ENCODE measurements around the gene CTIF.

- TF ChIP-seq CTCF (IDR thresholded peaks at IDR 0.05) = no peak
- no peak for TF ChIP-seq POLR2A (IDR thresholded peaks at IDR 0.05)
- TF ChIP-seq EP300 (IDR thresholded peaks at IDR 0.05) = no peak
Measured at GRCh38 chr18:48795696-48796095, 256.9 kb downstream of the CTIF start.
